MM.1S (cell line): ENCODE results near the gene CCT7.

ENCODE experiments used
- EZH2 ChIP-seq: fragments of 300-600 bp; sonication (generic); optimal IDR thresholded peaks from 2 replicates; pipeline ENCODE3; 2017; ENCODE audit warnings: low read depth, mild to moderate bottlenecking, antibody characterized with exemption, low read length, mixed read lengths
- EZH2phosphoT487 ChIP-seq: fragments of 300-600 bp; sonication (generic); IDR thresholded peaks from 2 replicates; pipeline ENCODE4 v1.6.1; 2018; ENCODE audit warnings: antibody characterized with exemption, low read length
- TF ChIP-seq, protein P1 (sequence below): fragments of 300-600 bp; sonication (generic); IDR thresholded peaks from 2 replicates; pipeline ENCODE4 v1.5.1; 2016; ENCODE audit warnings: antibody characterized with exemption, low read length, mixed read lengths

DNA sequence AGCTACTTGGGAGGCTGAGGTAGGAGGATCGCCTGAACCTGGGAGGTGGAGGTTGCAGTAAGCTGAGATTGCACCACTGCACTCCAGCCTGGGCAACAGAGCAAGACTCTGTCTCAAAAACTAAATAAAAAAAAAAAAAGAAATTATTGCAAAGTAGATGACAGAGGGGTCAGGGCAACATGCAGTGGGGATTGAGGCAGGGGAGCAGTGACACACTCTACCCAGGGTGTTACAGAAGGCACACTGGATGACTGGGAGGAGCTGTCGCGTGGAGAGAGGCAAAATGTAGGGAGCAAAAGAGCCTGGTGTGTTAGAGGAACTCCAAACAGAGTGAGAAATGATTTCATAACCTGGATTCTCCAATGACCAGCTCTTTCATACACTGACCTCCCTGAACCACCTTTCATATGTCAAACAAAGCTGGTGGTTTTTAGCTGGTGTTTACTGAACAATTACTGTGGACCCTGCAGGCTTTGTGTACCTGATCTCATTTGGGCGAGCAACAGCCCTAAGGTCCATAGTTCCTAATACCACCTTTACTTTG is 28.1 kb downstream of the CCT7 start:
- TF ChIP-seq, protein P1, sequence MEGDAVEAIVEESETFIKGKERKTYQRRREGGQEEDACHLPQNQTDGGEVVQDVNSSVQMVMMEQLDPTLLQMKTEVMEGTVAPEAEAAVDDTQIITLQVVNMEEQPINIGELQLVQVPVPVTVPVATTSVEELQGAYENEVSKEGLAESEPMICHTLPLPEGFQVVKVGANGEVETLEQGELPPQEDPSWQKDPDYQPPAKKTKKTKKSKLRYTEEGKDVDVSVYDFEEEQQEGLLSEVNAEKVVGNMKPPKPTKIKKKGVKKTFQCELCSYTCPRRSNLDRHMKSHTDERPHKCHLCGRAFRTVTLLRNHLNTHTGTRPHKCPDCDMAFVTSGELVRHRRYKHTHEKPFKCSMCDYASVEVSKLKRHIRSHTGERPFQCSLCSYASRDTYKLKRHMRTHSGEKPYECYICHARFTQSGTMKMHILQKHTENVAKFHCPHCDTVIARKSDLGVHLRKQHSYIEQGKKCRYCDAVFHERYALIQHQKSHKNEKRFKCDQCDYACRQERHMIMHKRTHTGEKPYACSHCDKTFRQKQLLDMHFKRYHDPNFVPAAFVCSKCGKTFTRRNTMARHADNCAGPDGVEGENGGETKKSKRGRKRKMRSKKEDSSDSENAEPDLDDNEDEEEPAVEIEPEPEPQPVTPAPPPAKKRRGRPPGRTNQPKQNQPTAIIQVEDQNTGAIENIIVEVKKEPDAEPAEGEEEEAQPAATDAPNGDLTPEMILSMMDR = no peak
- TF ChIP-seq EZH2 (no peak), EZH2phosphoT487 (no peak)
